HG03460 (cell line): ENCODE measurements around the gene SLC12A1.
A peak's percentile ranks its signal among the peaks of the same experiment; 100 is the strongest.

Experiments used
- ATAC-seq: cut with Tn5 transposase; IDR thresholded peaks from one replicate; pipeline ENCODE4 v1.9.1; 2021; ENCODE audit not compliant: unreplicated experiment

Gene SLC12A1

GRCh38 chr15:48205981-48206380, at the start of gene SLC12A1:
Gene SLC12A1, plus strand, starts transcription at chr15:48206302. Its CDS starts 1,418 bp downstream, at chr15:48207720.
- ATAC-seq: no peak

DNA sequence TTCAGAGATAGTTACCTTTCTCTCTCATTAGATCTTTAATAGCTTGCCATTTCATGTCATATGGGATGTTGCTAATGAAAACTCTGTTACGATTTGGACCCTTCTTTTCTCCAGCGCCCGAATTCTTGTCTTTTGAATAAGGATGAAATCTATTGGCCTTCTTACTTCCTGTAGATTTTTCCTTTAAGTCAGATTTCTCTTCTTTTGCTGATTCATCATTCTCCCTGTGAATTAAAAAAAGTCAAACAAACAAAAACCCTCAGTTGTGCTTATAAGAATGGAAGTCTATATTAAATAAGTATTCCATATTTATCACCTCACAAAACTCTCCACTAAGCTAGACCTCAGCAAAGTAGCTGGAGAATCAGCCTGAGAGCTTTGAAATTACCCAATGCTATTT, 37.5 kb upstream of the SLC12A1 start:
- no peak for ATAC-seq

DNA sequence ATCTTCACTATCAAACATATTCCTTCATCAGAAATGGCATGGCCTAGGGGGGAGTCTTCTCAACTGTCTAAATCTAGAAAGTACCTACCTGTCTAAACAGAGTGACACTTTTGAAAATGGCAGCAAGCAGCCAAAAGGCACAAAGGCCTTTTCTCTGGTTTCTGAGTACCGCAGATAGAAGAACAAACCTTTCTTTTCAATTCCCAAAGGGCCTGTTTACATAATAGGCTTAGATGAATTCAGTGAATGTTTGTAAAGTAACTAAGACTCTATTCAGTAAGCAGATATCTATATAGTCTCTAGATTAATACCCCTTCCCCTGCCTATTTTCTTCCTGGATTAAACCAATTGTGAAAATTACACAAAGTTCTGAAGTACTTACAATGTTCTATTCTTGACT, 35.1 kb upstream of the SLC12A1 start:
- ATAC-seq: no peak

GRCh38 chr15:48175126-48175525, 31.0 kb upstream of the SLC12A1 start:
- peak; percentile 37 for ATAC-seq

DNA sequence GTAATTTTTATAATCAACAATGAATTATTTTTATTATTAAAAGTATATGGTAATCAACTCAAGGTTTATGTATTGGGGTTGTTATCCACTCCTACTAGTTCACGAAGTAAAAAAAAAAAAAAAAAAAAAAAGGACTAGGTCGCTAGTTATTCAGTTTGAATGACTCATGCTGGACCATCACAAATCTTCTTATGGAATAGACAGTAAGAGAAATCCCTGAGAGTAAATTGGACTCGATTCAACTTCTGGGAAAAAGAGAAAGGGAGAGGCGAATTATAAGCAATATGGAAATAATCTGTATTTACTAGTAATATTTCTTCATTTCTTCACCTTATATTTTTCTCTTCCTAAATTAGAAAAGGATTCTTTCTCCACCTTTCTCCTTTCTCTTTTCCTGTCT, 30.0 kb upstream of the SLC12A1 start:
- no peak for ATAC-seq

DNA sequence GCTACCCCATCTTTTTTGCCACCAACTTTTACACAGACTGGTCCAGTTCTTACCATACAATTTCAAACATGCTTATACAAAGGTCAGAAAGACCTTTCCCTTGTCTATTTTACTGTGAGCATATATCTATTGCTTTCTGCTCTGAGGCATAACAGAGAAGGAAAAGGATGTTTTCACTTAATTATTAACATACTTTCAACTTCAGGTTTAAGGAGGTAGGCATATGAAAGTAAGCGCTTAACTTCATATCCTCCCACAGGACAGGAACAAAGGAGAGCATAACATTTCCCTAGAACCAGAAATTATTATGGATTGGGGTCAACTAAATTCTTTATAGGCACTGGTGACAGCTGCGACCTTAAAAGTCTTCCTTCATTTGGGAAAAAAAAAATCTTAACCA, 29.1 kb upstream of the SLC12A1 start:
- peak; percentile 33 for ATAC-seq

GRCh38 chr15:48177383-48177765, 28.7 kb upstream of the SLC12A1 start:
- peak; percentile 53 for ATAC-seq

DNA sequence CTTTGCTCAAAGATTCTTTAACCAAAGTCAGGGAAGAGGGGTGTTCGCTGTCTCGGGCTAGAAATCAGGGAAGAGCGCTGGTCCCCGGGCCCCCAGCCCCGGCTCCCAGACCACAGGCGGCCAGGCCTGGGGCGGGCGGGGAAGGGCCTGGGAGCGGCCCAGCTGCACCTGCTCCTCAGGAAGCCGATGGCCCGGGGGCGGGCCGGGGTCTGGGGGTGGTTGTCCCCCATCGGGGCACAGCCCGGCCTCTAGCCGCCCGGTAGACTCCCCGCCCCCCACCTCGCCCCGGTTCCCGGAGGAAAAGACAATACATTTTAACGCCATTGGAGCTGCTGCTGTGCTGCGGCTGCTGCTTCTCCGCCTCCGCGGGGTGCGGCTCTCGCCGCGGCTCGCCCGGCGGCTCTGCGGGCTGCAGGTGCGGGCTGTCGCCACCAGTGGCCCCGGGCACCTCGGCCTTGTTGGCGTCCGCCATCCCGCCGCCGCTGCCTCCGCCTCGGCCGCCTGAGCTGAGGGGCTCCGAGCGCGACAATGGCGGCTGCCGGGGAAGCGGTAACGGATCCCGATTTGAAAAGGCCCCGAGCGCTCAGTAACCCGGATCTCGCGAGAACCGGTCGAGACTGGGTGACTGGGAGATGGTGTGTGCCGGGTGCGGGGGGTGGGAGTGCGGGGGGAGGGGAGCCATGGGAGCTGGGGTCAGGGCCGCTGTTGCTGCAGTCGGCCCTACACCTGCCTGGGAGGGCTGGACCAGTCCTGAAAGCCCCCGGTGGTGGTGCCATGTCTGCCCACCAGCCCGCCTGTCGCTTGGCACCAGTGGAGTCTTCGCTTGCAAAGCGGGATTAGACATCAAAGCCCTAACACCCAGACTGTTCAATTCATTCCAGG, 28.1 kb upstream of the SLC12A1 start, which contains the start of gene MYEF2:
TSS of gene MYEF2 (minus strand) at position 530 of the 882 bp plus-strand sequence. CDS start at position 472, 58 bp downstream.
- peak; percentile 75 for ATAC-seq

DNA sequence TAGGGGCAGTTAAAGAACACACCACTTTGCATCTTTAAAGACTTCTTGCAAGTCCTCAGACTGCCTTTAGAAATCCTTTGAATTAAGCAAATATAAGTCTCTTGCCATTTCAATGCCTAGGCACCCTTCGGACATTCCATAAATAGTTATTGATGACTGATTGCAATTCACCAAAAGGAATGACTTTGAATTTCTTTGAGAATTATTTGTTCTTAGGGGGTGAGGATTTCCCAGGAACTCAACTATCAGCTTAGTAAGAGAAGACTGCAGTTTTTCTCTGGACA, 27.5 kb upstream of the SLC12A1 start:
- no peak for ATAC-seq

- no peak for ATAC-seq
Measured at GRCh38 chr15:48182749-48183148, 23.4 kb upstream of the SLC12A1 start.

GRCh38 chr15:48185529-48185928, 20.6 kb upstream of the SLC12A1 start:
- no peak for ATAC-seq

DNA sequence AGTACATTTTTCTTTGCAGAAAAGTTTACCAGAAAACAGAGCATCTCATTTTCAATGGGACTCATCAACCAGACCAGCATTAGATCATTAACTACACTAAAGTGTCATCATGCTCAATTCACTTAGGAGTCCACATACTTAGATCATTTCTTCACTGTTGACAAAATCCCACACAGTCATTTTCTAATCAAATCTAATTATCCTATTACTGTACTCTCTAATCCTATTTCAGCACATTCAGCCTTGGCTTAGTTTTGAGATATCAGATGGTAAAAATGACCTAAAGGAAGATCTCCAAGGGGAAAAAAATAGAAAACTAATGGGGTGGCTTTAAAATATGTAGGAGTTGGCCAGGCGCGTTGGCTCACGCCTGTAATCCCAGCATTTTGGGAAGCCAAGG, 19.8 kb upstream of the SLC12A1 start:
- ATAC-seq: no peak

- no peak for ATAC-seq
Measured at GRCh38 chr15:48190932-48191573, 15.0 kb upstream of the SLC12A1 start.

DNA sequence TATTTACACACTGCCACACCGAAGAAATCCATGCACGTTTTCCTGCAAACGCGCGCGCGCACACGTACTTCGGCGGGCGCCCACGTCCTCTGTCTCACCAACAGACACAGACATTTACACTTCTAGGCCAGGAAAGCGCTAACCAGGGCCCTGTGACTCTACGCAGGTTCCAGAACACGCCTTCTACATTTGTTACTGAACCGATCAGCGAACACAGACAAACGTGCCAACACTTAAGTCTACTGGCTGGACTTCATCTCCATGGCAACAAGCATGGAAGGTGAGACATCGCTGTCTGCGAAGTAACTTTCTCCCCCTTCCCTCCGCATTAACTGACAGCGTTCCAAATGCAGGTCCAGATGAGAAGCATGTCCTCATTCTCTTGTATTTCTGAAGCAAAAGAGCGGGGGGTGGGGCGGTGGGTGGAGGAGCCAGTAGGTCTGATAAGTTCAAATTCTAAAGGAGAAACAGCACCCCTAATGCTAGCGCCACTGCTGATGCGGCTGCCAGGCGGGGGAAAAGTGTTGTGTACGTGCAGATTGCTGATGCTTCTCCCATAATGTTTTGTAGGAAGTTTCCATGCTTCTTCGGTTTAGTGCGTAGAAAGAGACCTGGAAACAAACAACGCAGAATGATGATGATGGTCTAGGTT, 14.4 kb upstream of the SLC12A1 start, which contains the start of gene CTXN2:
TSS of gene CTXN2 (plus strand) at position 92 of the 652 bp plus-strand sequence. CDS start 9,636 bp downstream, outside the sequence.
- no peak for ATAC-seq

DNA sequence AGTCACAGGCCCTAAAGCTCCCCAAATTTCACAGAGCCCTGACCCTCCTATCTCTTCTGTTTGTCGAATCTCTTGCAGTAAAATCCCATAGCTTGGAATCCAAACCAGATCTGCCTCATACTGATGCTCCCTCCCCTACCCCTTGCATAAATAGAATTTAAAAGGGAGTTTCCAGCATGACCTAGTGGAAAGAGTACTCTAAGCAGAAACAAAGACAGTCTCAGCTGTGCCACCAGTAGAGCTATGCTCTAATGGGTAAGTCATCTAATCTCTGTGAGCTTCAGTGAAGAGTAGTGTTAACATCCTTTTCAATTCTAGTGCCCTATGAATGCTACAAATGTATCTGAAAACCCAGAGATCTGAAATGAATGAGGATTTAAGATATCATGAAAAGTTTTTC, 4.0 kb upstream of the SLC12A1 start:
- ATAC-seq: no peak

- no peak for ATAC-seq
Measured at GRCh38 chr15:48221261-48221660, 15.2 kb downstream of the SLC12A1 start.

DNA sequence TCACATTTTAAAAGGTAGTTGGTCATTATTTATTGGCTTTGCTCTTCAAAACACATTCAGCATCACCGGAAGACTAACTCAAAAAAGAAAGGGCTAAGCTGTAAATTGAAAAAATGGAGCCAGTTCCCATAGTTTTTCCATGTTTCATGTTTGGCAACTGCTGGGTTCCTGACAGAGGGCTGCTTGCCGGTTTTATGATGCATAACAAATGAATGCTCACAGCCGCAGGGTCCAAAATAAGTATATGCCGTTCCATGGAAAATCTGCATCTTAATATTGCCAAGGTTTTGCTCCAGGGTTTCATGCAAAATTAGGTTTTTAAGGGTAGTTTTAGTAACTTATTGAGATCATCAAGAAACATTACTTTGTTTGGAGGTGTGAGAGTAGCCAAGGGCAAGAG, 15.8 kb downstream of the SLC12A1 start:
- ATAC-seq: no peak

DNA sequence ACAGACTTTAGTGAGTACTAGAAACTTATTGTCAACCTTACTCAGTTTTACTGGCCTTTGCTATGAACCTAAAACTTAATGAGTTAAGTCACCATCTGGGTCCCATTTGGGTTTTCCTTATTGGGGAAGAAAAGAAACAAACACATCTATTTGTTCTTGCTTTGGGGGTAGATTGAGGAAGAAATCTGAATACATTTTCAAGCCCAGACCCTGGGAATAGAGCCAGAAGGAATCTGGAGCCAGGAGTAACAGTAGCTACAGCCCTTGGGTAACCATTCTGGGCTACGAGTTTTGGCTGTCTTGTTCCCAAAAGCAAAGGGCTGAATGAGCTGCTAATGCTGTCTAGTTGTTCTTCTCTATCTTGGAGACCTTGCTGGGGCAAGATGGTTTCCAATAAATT, 16.5 kb downstream of the SLC12A1 start:
- no peak for ATAC-seq

DNA sequence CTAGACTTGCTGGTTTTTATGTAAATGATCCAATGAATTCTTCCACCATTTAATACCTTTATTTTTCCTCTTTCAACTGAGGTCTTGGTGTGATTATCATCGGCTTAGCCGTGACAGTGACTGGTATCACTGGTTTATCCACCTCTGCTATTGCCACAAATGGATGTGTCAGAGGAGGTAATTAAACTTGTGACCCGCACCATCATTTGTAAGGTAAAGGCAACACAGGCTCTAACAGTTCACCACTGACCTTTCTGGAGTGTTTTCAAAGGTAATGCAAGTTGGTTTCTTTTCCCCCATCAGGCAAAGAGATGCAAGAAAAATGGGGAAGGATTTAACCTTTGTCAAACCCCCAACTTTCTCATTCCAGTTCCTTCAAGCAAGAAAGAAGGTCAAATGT, 19.7 kb downstream of the SLC12A1 start:
- no peak for ATAC-seq

GRCh38 chr15:48230498-48230897, 24.4 kb downstream of the SLC12A1 start:
- ATAC-seq: no peak

GRCh38 chr15:48233246-48233645, 27.1 kb downstream of the SLC12A1 start:
- ATAC-seq: no peak

GRCh38 chr15:48239334-48239733, 33.2 kb downstream of the SLC12A1 start:
- ATAC-seq: no peak
